Prostate gland (tissue), 2 donors: ENCODE data around the gene CYTH1. TPM values are rescaled to one million over a fixed set of nuclear protein-coding genes. Genes with fewer than 3 reads are reported as not detected.

Experiments
- DNase-seq: peaks from one replicate; pipeline ENCODE4 v3.0.0-alpha.2; 2019; ENCODE audit warnings: low spot score
- H3K27ac ChIP-seq, 2 donors: fragments of 200-600 bp; sonication (generic); 2 replicates each; pipeline ENCODE4 v1.5.1; 2017 to 2019
- H3K27me3 ChIP-seq: fragments of 200-600 bp; sonication (generic); replicated peaks from 2 replicates; pipeline ENCODE4 v1.5.1; 2019; ENCODE audit not compliant: insufficient read depth
- H3K36me3 ChIP-seq, 2 donors: fragments of 200-600 bp; sonication (generic); 1 replicate in 1 of 2; 2 replicates in 1 of 2; pipeline versions ENCODE4 v1.5.1 to v1.8.1; 2017 to 2019
- H3K4me1 ChIP-seq: fragments of 200-600 bp; sonication (generic); replicated peaks from 2 replicates; pipeline ENCODE4 v1.5.1; 2019
- H3K4me3 ChIP-seq, 2 donors: fragments of 200-600 bp; sonication (generic); 2 replicates each; pipeline ENCODE4 v1.5.1; 2017 to 2019
- H3K9me3 ChIP-seq: fragments of 200-600 bp; sonication (generic); 2 replicates; pipeline ENCODE4 v1.5.1; 2017
- POLR2A ChIP-seq: fragments of 450-650 bp; IDR thresholded peaks from one replicate; pipeline ENCODE4 v1.6.1; 2016; ENCODE audit warnings: antibody characterized with exemption, mild to moderate bottlenecking
- POLR2AphosphoS5 ChIP-seq: sonication (generic); formaldehyde crosslinking; IDR thresholded peaks from one replicate; pipeline ENCODE4 v1.6.1; 2017; ENCODE audit warnings: antibody characterized with exemption
- WGBS: methylation state at CpG from one replicate; pipeline ENCODE4 v1.1.5; 2018; 5-methylcytosine and 5-hydroxymethylcytosine counted together
- intact Hi-C: fragments of 100-400 bp; cut with DNase I; formaldehyde crosslinking; loops from one replicate; pipeline ENCODE4 v1.14.2; 2022
- total RNA-seq, 2 donors: library from RNA; depleted of rRNA; stranded (reverse); fragments of >200 nt; gene quantifications; one replicate each; pipeline ENCODE4 v1.1.0, GENCODE V29; 2016
- TF ChIP-seq, protein P1 (sequence below), 4 experiments: fragments of 200-600 bp in 2 of 4; fragments of 450-650 bp in 2 of 4; sonication (generic) in 2 of 4; IDR thresholded peaks; 1 replicate in 3 of 4; 2 replicates in 1 of 4; pipeline ENCODE4 v1.5.1; 2016 to 2019; ENCODE audit warnings: antibody characterized with exemption in 4 of 4, mild to moderate bottlenecking in 2 of 4, moderate library complexity in 2 of 4

Gene CYTH1
- total RNA-seq, 2 donors from 2014 or later, result 65.2 to 73.9 TPM

GRCh38 chr17:78821961-78822360, 39.9 kb upstream of the CYTH1 start:
- no peak overlapping the region for H3K27ac ChIP-seq
- intact Hi-C loops, result no loop called here
- H3K4me3 ChIP-seq, result no peak overlapping the region
- H3K27me3 ChIP-seq, result no peaks in the 10 kb centered on the region
- H3K4me1 ChIP-seq, result no peaks in the 10 kb centered on the region
- TF ChIP-seq POLR2AphosphoS5 (no peak), POLR2A (no peak)
- TF ChIP-seq, protein P1, sequence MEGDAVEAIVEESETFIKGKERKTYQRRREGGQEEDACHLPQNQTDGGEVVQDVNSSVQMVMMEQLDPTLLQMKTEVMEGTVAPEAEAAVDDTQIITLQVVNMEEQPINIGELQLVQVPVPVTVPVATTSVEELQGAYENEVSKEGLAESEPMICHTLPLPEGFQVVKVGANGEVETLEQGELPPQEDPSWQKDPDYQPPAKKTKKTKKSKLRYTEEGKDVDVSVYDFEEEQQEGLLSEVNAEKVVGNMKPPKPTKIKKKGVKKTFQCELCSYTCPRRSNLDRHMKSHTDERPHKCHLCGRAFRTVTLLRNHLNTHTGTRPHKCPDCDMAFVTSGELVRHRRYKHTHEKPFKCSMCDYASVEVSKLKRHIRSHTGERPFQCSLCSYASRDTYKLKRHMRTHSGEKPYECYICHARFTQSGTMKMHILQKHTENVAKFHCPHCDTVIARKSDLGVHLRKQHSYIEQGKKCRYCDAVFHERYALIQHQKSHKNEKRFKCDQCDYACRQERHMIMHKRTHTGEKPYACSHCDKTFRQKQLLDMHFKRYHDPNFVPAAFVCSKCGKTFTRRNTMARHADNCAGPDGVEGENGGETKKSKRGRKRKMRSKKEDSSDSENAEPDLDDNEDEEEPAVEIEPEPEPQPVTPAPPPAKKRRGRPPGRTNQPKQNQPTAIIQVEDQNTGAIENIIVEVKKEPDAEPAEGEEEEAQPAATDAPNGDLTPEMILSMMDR (IDR thresholded peaks at IDR 0.05), result no peak
- H3K36me3 ChIP-seq, result peaks cover 8 to 21% of the 10 kb centered on the region in 2 donors
- 94% methylated on average over 8 of the region's 8 CpGs for WGBS
- no peak for DNase-seq
- no peaks in the 10 kb centered on the region for H3K9me3 ChIP-seq

- no peaks in the 10 kb centered on the region for H3K27me3 ChIP-seq
- H3K36me3 ChIP-seq, result peaks cover 8 to 15% of the 10 kb centered on the region in 2 donors
- no peaks in the 10 kb centered on the region for H3K9me3 ChIP-seq
- WGBS, result 96% methylated on average over 13 of the region's 13 CpGs
- no peaks in the 10 kb centered on the region for H3K4me1 ChIP-seq
- intact Hi-C loops, result no loop called here
- no peak overlapping the region for H3K4me3 ChIP-seq
- no peak overlapping the region for H3K27ac ChIP-seq
- TF ChIP-seq, protein P1 (IDR thresholded peaks at IDR 0.05), result no peak
- TF ChIP-seq POLR2A (no peak), POLR2AphosphoS5 (no peak)
- DNase-seq, result no peak
Measured at GRCh38 chr17:78820841-78821240, 38.8 kb upstream of the CYTH1 start.

DNA sequence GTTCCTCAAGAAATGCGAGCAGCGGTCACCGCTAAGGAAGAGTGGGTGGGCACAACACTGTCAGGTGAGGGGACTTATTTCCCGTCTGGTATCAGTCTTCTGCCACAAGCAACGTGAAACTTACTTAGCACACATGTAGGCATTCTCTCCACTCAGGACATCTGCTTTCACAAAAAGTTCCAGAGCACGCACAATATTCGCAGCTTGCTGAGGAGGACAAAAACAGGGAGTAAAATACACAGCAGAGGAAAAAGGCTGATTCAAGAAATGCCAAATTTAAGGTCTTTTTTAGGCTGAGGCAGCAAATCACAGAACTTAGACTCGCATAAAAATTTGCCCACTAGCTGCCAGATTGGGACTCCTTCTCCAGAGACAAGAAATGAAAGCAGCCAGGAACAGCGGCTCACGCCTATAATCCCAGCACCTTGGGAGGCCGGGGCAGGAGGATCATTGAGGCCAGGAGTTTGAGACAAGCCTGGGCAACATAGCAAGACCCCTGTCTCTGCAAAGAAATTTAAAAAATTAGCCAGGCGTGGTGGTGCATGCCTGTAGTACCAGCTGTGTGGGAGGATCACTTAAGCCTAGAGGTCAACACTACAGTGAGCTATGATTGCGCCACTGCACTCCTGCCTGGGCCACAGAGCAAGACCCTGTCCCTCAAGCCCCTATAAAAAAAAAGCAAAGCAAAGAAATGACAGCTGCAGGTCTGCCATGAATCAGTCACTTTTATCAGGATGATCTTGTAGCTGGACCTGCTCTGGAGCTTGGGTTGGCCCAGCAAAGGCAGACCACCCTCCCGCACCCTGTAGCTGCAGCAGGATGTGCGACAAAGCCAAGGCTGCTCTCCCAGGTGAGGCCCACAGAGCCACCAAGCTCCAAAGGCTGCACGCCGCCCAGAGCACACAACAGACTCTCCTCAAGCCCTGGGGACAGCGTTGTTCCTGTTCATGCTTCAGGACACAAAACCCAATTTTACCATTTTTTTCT, 38.0 kb upstream of the CYTH1 start:
- TF ChIP-seq, protein P1 (IDR thresholded peaks at IDR 0.05), result no peak
- TF ChIP-seq POLR2AphosphoS5, result no peak
- TF ChIP-seq POLR2A, result no peak
- H3K36me3 ChIP-seq, result peaks cover 8 to 9% of the 10 kb centered on the region in 2 donors
- peak overlapping the region in 1 of 2 donors; percentile 7 for H3K27ac ChIP-seq

GRCh38 chr17:78819402-78819801, 37.3 kb upstream of the CYTH1 start:
- TF ChIP-seq POLR2AphosphoS5 (no peak), POLR2A (no peak)
- TF ChIP-seq, protein P1 (IDR thresholded peaks at IDR 0.05), result no peak
- intact Hi-C loops, result no loop called here
- 75% methylated on average over 8 of the region's 8 CpGs for WGBS
- Histone ChIP-seq H3K4me3 (no peak overlapping the region), H3K9me3 (no peaks in the 10 kb centered on the region), H3K36me3 (peaks cover 8 to 9% of the 10 kb centered on the region in 2 donors), H3K27ac (peak overlapping the region in 1 of 2 donors; percentile 7), H3K4me1 (no peaks in the 10 kb centered on the region), H3K27me3 (no peaks in the 10 kb centered on the region)
- DNase-seq, result no peak

More for the DNA sequence above, 38.0 kb upstream of the CYTH1 start:
- no peaks in the 10 kb centered on the region for H3K9me3 ChIP-seq
- no peaks in the 10 kb centered on the region for H3K4me1 ChIP-seq
- H3K4me3 ChIP-seq, result no peak overlapping the region
- 94% methylated on average over 18 of the region's 18 CpGs for WGBS
- no peak for DNase-seq
- H3K27me3 ChIP-seq, result no peaks in the 10 kb centered on the region
- intact Hi-C loops, result no loop called here
